ENCODE data around the gene FANK1. TPM values are rescaled to one million over a fixed set of nuclear protein-coding genes. Genes with fewer than 3 reads are reported as not detected.

The FANK1 gene
- total RNA-seq, 1 experiment from 2014 or later, result 2.5 TPM

- POLR2A ChIA-PET, result no interaction called here
- Mint-ChIP-seq H3K9me3 (ENCODE audit: unreplicated experiment) (no peaks in the 10 kb centered on the region), H3K27me3 (ENCODE audit: insufficient read depth, unreplicated experiment) (no peaks in the 10 kb centered on the region), H3K36me3 (ENCODE audit: insufficient read depth, unreplicated experiment) (no peaks in the 10 kb centered on the region), H3K4me3 (ENCODE audit: unreplicated experiment) (no peak overlapping the region), H3K4me1 (ENCODE audit: insufficient read depth, unreplicated experiment) (peaks cover 10% of the 10 kb centered on the region), H3K27ac (ENCODE audit: low read depth, unreplicated experiment) (no peak overlapping the region)
- CTCF ChIA-PET, result interaction anchor here (0.7 to 1.6 kb wide), 5 partner anchors 8 to 527 kb away, joined by 3 to 11 read pairs (median 3); no protein-coding TSS in a partner anchor
- intact Hi-C loops (cut with micrococcal nuclease), result no loop called here
- no peak for TF ChIP-seq CTCF (IDR thresholded peaks at IDR 0.05; ENCODE audit: unreplicated experiment)
- DNase-seq (ENCODE audit: unreplicated experiment), result peak; percentile 24
- BruUV-seq (replicated peaks), result no TSS peak
Observed at GRCh38 chr10:125976960-125977605, 80.7 kb downstream of the FANK1 start.

- H3K27me3 Mint-ChIP-seq (ENCODE audit: insufficient read depth, unreplicated experiment), result no peaks in the 10 kb centered on the region
- H3K27ac Mint-ChIP-seq (ENCODE audit: low read depth, unreplicated experiment), result no peak overlapping the region
- H3K4me3 Mint-ChIP-seq (ENCODE audit: unreplicated experiment), result no peak overlapping the region
- H3K9me3 Mint-ChIP-seq (ENCODE audit: unreplicated experiment), result no peaks in the 10 kb centered on the region
- CTCF ChIA-PET, result interaction anchor here (0.5 to 6.2 kb wide), 9 partner anchors 10 to 997 kb away, joined by 3 to 40 read pairs (median 3); partner anchors contain the start of gene ADAM12
- DNase-seq (ENCODE audit: unreplicated experiment), result no peak
- no peaks in the 10 kb centered on the region for H3K36me3 Mint-ChIP-seq (ENCODE audit: insufficient read depth, unreplicated experiment)
- no TSS peak for BruUV-seq (replicated peaks)
- no peaks in the 10 kb centered on the region for H3K4me1 Mint-ChIP-seq (ENCODE audit: insufficient read depth, unreplicated experiment)
- intact Hi-C loops (cut with micrococcal nuclease), result loop anchor here (10.0 kb wide), 1 partner anchor 615 kb away; no protein-coding TSS in a partner anchor
- POLR2A ChIA-PET, result no interaction called here
- no peak for TF ChIP-seq CTCF (IDR thresholded peaks at IDR 0.05; ENCODE audit: unreplicated experiment)
Observed at GRCh38 chr10:125979976-125980375, 83.6 kb downstream of the FANK1 start.

- POLR2A ChIA-PET, result no interaction called here
- H3K36me3 Mint-ChIP-seq (ENCODE audit: insufficient read depth, unreplicated experiment), result no peaks in the 10 kb centered on the region
- no peak overlapping the region for H3K4me3 Mint-ChIP-seq (ENCODE audit: unreplicated experiment)
- no peaks in the 10 kb centered on the region for H3K4me1 Mint-ChIP-seq (ENCODE audit: insufficient read depth, unreplicated experiment)
- TF ChIP-seq CTCF (IDR thresholded peaks at IDR 0.05; ENCODE audit: unreplicated experiment), result no peak
- no TSS peak for BruUV-seq (replicated peaks)
- H3K27ac Mint-ChIP-seq (ENCODE audit: low read depth, unreplicated experiment), result no peak overlapping the region
- CTCF ChIA-PET, result interaction anchor here (0.5 to 6.2 kb wide), 13 partner anchors 9 to 996 kb away, joined by 3 to 40 read pairs (median 3); partner anchors contain the start of gene ADAM12
- no peak for DNase-seq (ENCODE audit: unreplicated experiment)
- H3K9me3 Mint-ChIP-seq (ENCODE audit: unreplicated experiment), result no peaks in the 10 kb centered on the region
- intact Hi-C loops (cut with micrococcal nuclease), result loop anchor here (10.0 kb wide), 1 partner anchor 614 kb away; no protein-coding TSS in a partner anchor
- no peaks in the 10 kb centered on the region for H3K27me3 Mint-ChIP-seq (ENCODE audit: insufficient read depth, unreplicated experiment)
Observed at GRCh38 chr10:125980521-125981035, 84.2 kb downstream of the FANK1 start.

- no TSS peak for BruUV-seq (replicated peaks)
- no peaks in the 10 kb centered on the region for H3K4me1 Mint-ChIP-seq (ENCODE audit: insufficient read depth, unreplicated experiment)
- no peaks in the 10 kb centered on the region for H3K36me3 Mint-ChIP-seq (ENCODE audit: insufficient read depth, unreplicated experiment)
- no peak overlapping the region for H3K27ac Mint-ChIP-seq (ENCODE audit: low read depth, unreplicated experiment)
- ChIA-PET CTCF (interaction anchor here (0.5 to 6.2 kb wide), 43 partner anchors 8 to 1928 kb away, joined by 3 to 40 read pairs (median 3); no protein-coding TSS in a partner anchor), POLR2A (no interaction called here)
- intact Hi-C loops (cut with micrococcal nuclease), result loop anchor here (1.0 to 10.0 kb wide), 8 partner anchors 48 to 767 kb away; no protein-coding TSS in a partner anchor
- DNase-seq (ENCODE audit: unreplicated experiment), result peak; percentile 73
- H3K27me3 Mint-ChIP-seq (ENCODE audit: insufficient read depth, unreplicated experiment), result no peaks in the 10 kb centered on the region
- no peaks in the 10 kb centered on the region for H3K9me3 Mint-ChIP-seq (ENCODE audit: unreplicated experiment)
- peak; percentile 53 for TF ChIP-seq CTCF (IDR thresholded peaks at IDR 0.05; ENCODE audit: unreplicated experiment)
- H3K4me3 Mint-ChIP-seq (ENCODE audit: unreplicated experiment), result no peak overlapping the region
Observed at GRCh38 chr10:125982260-125982948, 86.0 kb downstream of the FANK1 start.
